ENCODE measurements around the gene ZYG11B. TPM values are rescaled to one million over a fixed set of nuclear protein-coding genes. Genes with fewer than 3 reads are reported as not detected.

The ZYG11B gene
- total and polyA plus RNA-seq, 2 donors (not counting 3 experiments of a cell fraction or from before 2014, with no cell fraction given): 8.2 to 27.2 TPM

GRCh38 chr1:52746189-52746588 lies 19.9 kb downstream of the ZYG11B start:
- no peak overlapping the region for H3K4me2 ChIP-seq (ENCODE audit: insufficient read depth, low read length)
- no peaks in the 10 kb centered on the region for H3K27me3 ChIP-seq (ENCODE audit: control insufficient read depth in 2 of 2, insufficient read depth in 2 of 2, low read length in 2 of 2)
- H3K9me1 ChIP-seq (replicated peaks; ENCODE audit: control insufficient read depth, extremely low read depth, insufficient read depth, low read length): no peaks in the 10 kb centered on the region
- CTCF ChIA-PET: no interaction called here
- H2AFZ ChIP-seq (ENCODE audit: low read depth, low read length): no peak overlapping the region
- POLR2A ChIA-PET: no interaction called here
- H3K36me3 ChIP-seq (ENCODE audit: control insufficient read depth in 2 of 2, extremely low read depth in 1 of 2, insufficient read depth in 2 of 2, low read length in 2 of 2): no peaks in the 10 kb centered on the region
- intact Hi-C loops (cut with micrococcal nuclease): no loop called here
- FAIRE-seq (no peak), DNase-seq (ENCODE audit: low read depth, low spot score) (no peak)
- H3K9ac ChIP-seq (replicated peaks; ENCODE audit: extremely low read depth, insufficient read depth, low read length): no peak overlapping the region
- dilution Hi-C loops (cut with MboI; ENCODE audit: extremely low pct_ligation_motif_present, low sequenced_read_pairs): no loop called here
- no peaks in the 10 kb centered on the region for H4K20me1 ChIP-seq (replicated peaks; ENCODE audit: control insufficient read depth, extremely low read depth, insufficient read depth, low read length)
- H3K9me3 ChIP-seq (replicated peaks; ENCODE audit: control insufficient read depth, insufficient read depth, low read length): no peaks in the 10 kb centered on the region
- H3K4me1 ChIP-seq (ENCODE audit: control insufficient read depth, extremely low read depth, insufficient read depth, low read length): peaks cover under 1% of the 10 kb centered on the region
- no TSS peak for BruUV-seq (replicated peaks)
- H3K4me3 ChIP-seq (replicated peaks in 1 of 3; ENCODE audit: insufficient read depth in 1 of 3, low read depth in 1 of 3, low read length in 3 of 3): no peak overlapping the region
- no peak for TF ChIP-seq POLR2A (IDR thresholded peaks at IDR 0.05; ENCODE audit: low read depth, low read length)
- TF ChIP-seq POLR2AphosphoS5 (IDR thresholded peaks at IDR 0.05; ENCODE audit: insufficient read depth, low read depth, low read length): no peak
- TF ChIP-seq EZH2 (IDR thresholded peaks at IDR 0.05; ENCODE audit: borderline replicate concordance, low read depth, low read length, severe bottlenecking): no peak
- TF ChIP-seq GATA2 (IDR thresholded peaks at IDR 0.05; ENCODE audit: insufficient read depth, insufficient read length, low read depth, low read length): no peak
- peaks cover 5% of the 10 kb centered on the region for H3K79me2 ChIP-seq (ENCODE audit: control insufficient read depth, insufficient read depth, low read length)
- no peak overlapping the region for H3K27ac ChIP-seq (ENCODE audit: insufficient read depth, low read depth, low read length)

DNA sequence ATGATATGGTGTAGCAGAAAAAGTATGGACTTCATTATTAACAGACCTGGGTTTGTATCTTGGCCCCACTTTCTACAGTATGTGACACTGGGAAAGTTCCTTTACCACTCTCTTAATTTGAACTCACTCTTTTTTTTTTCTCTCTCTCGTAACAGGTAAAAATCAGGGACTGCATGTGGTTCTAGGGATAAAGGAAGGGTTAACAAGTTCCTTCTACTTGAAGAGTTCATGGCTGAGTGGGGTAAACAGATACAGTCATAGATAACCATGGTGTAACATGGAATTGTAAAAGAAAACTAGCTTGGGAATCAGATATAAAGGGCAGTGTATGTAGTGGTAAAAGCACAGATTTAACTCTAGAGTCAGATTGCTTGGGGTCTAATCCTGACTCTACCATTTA lies 21.2 kb downstream of the ZYG11B start:
- no peaks in the 10 kb centered on the region for H3K36me3 ChIP-seq (ENCODE audit: control insufficient read depth in 2 of 2, extremely low read depth in 1 of 2, insufficient read depth in 2 of 2, low read length in 2 of 2)
- BruUV-seq (replicated peaks): no TSS peak
- H3K4me2 ChIP-seq (ENCODE audit: insufficient read depth, low read length): no peak overlapping the region
- TF ChIP-seq POLR2AphosphoS5 (IDR thresholded peaks at IDR 0.05; ENCODE audit: insufficient read depth, low read depth, low read length): no peak
- TF ChIP-seq JUN (IDR thresholded peaks at IDR 0.05; ENCODE audit: borderline replicate concordance, insufficient read depth, insufficient read length, low read depth): no peak
- TF ChIP-seq POLR2A (IDR thresholded peaks at IDR 0.05; ENCODE audit: low read depth, low read length): no peak
- no peak for TF ChIP-seq MYC (IDR thresholded peaks at IDR 0.05; ENCODE audit: low read depth, low read length)
- no peak for TF ChIP-seq MAX (IDR thresholded peaks at IDR 0.05; ENCODE audit: insufficient read depth, insufficient read length)
- no peak for TF ChIP-seq GATA2 (IDR thresholded peaks at IDR 0.05; ENCODE audit: insufficient read depth, insufficient read length, low read depth, low read length)
- TF ChIP-seq EZH2 (IDR thresholded peaks at IDR 0.05; ENCODE audit: borderline replicate concordance, low read depth, low read length, severe bottlenecking): no peak
- no peak for TF ChIP-seq CTCF (IDR thresholded peaks at IDR 0.05; ENCODE audit: extremely low read depth in 1 of 2, insufficient read depth in 1 of 2, low read depth in 1 of 2, low read length in 2 of 2)
- no peak for TF ChIP-seq FOS (IDR thresholded peaks at IDR 0.05; ENCODE audit: borderline replicate concordance, insufficient read depth, low read length)
- no peak overlapping the region for H3K27ac ChIP-seq (ENCODE audit: insufficient read depth, low read depth, low read length)
- peaks cover 8% of the 10 kb centered on the region for H3K79me2 ChIP-seq (ENCODE audit: control insufficient read depth, insufficient read depth, low read length)
- dilution Hi-C loops (cut with MboI; ENCODE audit: extremely low pct_ligation_motif_present, low sequenced_read_pairs): no loop called here
- H4K20me1 ChIP-seq (replicated peaks; ENCODE audit: control insufficient read depth, extremely low read depth, insufficient read depth, low read length): no peaks in the 10 kb centered on the region
- ChIA-PET CTCF (interaction anchor here (0.6 to 1.9 kb wide), 6 partner anchors 9 to 61 kb away, joined by 3 to 6 read pairs (median 4); partner anchors contain the start of gene ZYG11B), POLR2A (no interaction called here)
- H3K9me3 ChIP-seq (replicated peaks; ENCODE audit: control insufficient read depth, insufficient read depth, low read length): no peaks in the 10 kb centered on the region
- H3K4me1 ChIP-seq (ENCODE audit: control insufficient read depth, extremely low read depth, insufficient read depth, low read length): peaks cover 13% of the 10 kb centered on the region
- intact Hi-C loops (cut with micrococcal nuclease): no loop called here
- FAIRE-seq (no peak), DNase-seq (ENCODE audit: low read depth, low spot score) (no peak)
- H3K9me1 ChIP-seq (replicated peaks; ENCODE audit: control insufficient read depth, extremely low read depth, insufficient read depth, low read length): no peaks in the 10 kb centered on the region
- H3K4me3 ChIP-seq (replicated peaks in 1 of 3; ENCODE audit: insufficient read depth in 1 of 3, low read depth in 1 of 3, low read length in 3 of 3): no peak overlapping the region
- no peaks in the 10 kb centered on the region for H3K27me3 ChIP-seq (ENCODE audit: control insufficient read depth in 2 of 2, insufficient read depth in 2 of 2, low read length in 2 of 2)
- H3K9ac ChIP-seq (replicated peaks; ENCODE audit: extremely low read depth, insufficient read depth, low read length): no peak overlapping the region
- no peak overlapping the region for H2AFZ ChIP-seq (ENCODE audit: low read depth, low read length)
